NOMO-1 treated with DMSO at 0.1 percent for 48 hours (cell line): ENCODE results near the gene KRT82.

Source experiments
- DNase-seq: peaks from one replicate; lab custom pipeline; 2025; ENCODE audit not compliant: unreplicated experiment; lab: John Stamatoyannopoulos, UW

Gene KRT82

DNA sequence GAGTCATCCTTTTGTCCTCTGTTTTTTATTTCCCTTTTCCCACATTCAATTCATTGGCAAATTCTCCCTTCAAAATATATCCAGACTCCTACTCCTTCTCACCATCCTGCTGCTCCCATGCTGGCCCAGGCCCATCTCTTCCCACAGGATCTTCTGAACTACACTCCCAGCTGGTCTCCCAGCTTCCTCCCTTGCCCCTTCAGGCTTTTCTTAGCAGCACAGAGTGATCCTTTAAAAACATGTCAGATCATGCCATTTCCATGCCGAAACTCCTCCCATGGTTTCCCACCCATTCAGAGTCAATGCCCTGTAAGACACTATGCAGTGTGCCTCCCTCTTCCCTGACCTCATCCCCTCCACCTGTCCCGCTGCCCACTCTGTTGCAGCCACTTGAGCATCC lies 18.3 kb downstream of the KRT82 start:
- DNase-seq = no peak

DNA sequence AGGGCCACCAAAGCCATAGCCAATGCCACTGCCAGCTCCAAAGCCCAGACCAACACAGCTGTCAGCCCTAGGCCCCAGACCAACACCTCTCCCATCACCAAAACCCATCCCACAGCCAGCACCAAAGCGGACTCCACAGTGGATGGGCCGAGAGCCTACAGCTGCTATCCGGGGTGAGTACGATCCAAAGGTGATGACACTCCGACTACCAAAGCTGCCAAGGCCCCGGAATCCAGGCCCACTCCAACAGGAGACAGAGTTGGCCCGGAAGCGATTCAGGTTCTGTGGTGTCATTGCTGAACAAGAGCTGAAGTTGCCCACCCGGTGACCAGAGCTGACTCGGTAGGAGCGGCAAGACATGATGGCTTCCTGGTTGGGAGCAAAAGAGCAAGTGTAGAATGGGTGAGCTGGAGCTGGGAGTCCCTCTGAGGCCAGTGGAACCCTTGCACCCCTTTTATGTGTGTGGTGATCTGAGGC lies 20.9 kb downstream of the KRT82 start, which contains the start of gene KRT84:
Gene KRT84, minus strand, starts transcription at position 427 of the 477 bp plus-strand sequence. Its CDS starts 67 bp downstream, at position 360.
- no peak for DNase-seq

GRCh38 chr12:52383331-52383730 lies 22.8 kb downstream of the KRT82 start:
- no peak for DNase-seq

DNA sequence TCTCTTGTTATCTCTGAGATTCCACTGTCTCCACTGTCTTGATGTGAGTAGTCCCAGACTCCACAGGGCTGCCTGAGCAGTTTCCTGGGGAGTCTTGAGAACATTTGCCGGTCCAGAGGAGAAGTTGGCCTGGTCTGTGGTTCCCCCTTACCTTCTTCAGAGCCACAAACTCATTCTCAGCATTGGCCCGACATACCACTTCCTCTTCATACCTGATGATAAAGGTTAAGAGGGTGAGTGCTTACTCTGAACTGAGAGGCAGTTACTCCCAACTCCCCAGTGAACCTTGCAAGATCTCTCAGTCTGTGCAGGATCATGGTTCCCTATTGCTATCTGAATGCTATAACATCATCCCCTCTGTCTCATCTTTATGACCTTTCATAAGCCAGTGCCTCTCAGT lies 23.3 kb downstream of the KRT82 start:
- no peak for DNase-seq

DNA sequence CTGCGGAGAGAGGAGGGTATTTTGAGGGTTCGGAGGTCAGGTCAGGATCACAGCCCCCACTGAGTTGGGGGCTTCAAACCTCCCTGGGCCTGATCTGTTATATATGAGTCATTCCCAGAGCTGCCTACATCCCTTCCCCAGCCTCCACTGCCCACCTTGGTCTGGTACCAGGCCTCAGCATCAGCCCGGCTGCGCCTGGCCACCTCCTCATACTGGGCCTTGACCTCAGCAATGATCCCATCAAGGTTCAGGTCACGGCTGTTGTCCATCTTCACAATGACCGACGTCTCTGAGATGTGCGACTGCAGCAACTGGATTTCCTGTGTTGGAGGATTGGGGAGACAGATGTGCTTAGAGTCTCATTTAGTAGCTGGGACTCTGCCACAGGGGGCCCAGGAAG lies 24.9 kb downstream of the KRT82 start:
- DNase-seq = no peak

DNA sequence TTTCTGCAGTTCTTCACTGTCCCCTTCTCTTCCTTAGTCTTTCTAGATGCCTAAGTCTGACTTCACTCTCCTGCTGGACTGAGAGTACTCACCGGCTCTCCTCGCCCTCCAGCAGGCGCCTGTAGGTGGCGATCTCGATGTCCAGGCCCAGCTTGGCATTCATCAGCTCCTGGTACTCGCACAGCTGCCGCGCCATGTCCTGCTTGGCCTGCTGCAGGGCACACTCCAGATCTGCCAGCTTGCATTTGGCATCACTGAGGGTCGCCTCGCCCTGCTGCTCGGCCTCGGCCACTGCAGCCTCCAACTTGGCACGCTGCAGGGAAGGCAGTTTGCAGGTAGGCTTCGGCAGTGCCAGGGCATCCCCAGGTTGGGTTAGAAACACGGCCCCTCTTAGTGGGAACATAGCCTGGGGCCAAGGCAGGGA lies 25.9 kb downstream of the KRT82 start:
- DNase-seq = no peak

DNA sequence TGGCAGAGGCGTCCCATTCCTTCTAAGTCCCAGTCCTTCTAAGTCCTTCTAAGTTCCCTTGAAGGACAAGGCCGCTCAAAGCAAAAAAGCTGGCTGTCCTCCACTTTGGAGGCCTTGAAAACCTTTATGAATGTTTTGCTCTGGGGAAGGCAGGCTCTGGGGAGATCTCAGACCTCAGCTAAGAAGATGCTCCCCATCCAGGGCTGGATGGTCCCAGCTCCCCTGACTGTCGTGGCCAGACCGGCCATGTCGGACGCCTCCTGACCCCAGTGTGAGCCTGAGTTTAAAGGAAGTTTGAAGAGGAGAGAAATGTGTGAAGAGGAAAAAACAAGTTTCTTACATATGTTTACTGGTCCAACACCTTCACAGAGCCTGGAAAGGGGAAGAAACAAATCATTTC lies 26.6 kb downstream of the KRT82 start:
- DNase-seq = no peak

DNA sequence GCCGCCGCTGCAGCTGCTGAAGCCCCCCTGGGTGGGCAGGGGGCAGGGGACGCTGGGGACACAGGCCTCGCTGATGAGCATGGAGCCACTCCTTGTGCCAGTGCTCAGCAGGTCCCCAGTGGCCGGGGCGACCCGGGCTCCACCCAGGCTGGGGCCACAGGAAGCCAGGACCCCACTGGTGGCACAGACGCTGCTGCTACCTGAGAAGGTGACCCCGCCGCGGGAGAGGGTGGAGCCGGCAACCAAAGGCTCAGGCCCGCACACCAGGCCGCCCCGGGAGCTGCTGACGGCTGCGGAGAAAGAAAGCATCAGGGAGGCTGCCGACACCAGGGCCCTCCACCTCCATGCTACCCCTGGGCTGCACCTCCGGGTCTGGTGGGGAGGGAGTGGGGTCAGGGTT lies 28.0 kb downstream of the KRT82 start:
- DNase-seq = no peak

- no peak for DNase-seq
Measured at GRCh38 chr12:52377266-52377665, 28.9 kb downstream of the KRT82 start.

DNA sequence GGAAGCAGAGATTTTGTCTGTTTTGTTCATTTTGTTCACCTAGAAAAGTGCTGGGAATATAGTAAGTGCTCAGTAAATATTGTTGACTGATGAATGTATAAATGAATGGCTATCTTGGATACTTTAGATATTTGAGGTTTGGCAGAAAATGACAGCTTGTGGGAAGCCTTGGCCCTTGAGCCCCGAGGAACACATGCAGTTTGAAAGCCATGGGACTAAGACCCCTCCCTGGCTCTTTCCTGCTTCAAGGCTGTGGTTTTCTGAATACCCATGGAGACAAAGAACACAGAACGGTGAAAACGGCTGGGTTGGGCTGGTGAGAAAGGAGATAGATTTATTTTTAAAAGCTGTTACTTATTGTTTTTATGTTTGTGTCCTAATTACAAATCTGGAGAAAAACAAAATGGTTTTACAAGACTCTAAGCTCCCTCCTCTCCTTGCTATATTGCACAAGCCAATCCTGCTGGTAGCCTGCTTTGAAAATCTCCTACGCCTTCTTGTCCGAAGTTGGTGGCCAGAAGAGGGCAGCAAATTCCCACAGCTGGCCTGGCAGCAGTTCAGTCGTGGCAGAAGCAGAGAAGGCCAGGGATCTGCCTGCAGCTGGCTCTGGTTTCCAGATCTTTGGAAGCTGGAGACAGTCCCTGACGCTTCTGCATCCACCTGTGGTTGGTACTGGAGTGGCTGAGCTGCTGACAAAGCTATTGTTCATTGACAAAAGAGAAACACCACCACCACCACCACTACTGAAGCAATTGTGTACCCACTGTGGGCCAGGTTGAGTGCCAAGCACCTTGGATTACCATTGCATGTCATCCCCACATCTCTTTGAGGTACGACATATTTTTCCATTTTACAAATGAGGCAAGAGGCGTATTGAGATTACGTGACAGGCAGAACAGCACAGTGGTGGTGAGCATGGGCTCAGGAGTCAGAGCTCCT lies 33.6 kb downstream of the KRT82 start:
- peak; percentile 68 for DNase-seq

DNA sequence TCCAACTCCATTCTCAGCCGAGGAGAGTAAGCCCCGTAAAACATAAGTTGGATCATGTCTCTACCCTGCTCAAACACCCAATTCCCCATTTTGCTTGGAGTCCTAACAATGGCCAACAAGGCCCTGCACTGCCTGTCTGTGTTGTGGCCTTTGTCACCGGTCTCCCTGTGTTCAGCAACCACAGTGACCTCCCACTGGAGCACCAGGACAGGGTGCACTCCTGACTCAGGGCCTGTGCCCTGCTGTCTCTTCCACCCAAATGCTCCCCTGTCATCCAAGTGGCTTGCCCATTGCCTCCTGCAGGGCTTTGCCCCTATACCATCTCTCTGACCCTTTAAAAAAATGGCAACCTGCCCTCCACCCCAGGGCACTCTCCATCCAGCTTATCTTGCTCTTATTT lies 34.4 kb downstream of the KRT82 start:
- no peak for DNase-seq

GRCh38 chr12:52370926-52371608 lies 35.1 kb downstream of the KRT82 start:
- no peak for DNase-seq

GRCh38 chr12:52369809-52370208 lies 36.3 kb downstream of the KRT82 start:
- DNase-seq = no peak

DNA sequence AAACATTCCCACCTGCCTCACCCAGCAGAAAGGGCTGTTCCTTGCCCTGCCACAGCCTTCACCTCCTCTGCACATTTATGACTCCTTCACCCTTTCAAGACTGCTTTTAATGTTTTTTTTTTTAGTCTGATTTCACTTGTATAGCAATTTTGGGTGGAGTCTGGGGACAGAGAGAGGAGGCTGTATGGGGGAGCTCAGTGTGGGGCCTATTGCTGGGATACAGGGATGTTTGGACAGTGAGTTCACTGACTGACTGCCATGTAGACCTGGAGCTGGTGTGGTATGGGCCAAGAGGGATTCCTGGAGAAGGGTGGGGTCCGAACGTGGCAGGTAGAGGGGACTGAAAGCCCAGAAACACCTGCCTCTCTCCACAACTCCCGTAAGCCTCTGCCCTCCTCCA lies 36.9 kb downstream of the KRT82 start:
- DNase-seq = no peak

DNA sequence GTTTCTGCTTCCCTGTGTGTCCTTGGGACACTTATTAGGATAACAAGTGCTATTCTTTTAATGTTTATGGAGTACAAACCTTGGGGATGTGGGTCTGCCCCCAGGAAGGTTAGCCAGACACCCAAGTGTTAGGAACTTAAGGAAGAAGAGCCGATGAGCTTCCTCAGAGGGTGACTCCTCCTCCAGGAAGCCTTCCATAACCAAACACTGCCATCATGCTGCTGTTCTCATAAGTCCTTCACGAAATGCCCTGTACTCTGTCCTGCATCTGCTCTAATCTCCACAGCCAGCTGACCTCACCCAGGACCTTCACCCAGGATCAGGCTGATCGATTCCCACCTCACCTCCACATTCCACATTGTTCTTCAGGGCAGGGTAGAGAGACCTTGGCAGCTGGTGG lies 37.6 kb downstream of the KRT82 start:
- DNase-seq = no peak

GRCh38 chr12:52367876-52368275 lies 38.3 kb downstream of the KRT82 start:
- no peak for DNase-seq

DNA sequence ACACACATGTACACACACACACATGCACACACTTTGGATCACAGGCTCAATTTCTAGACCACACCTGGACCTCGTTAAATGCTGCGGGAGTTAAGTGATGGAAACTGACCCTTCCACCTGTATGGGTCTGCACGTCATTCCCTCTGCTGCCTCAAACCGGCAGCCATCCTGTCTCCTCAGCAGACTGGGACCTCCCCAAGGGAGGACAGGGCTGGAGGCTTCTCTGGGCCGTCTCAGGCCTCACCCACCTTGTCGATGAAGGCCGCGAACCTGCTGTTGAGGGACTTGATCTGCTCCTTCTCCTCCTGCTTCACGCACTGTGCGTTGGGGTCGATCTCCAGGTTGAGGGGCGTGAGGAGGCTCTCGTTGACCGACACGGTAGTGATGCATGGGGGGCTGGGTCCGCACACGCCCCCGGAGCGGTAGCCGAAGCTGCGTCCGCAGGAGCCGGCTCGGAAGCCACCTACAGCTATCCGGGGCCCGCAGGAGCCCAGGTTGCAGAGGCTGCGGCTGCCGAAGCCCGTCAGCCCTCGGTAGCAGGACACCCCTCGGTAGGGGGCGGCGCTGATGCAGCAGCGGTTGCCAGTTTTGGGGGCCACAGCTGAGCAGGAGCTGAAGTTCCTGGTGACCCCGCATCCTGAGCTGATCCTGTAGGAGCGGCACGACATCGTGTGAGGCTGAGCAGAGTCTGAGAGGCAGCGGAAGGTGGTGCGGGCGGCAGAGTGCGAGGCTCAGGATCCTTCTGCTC lies 39.2 kb downstream of the KRT82 start, which contains the start of gene KRT85:
Gene KRT85, minus strand, starts transcription at position 744 of the 748 bp plus-strand sequence. Its CDS starts 76 bp downstream, at position 668.
- DNase-seq = no peak

DNA sequence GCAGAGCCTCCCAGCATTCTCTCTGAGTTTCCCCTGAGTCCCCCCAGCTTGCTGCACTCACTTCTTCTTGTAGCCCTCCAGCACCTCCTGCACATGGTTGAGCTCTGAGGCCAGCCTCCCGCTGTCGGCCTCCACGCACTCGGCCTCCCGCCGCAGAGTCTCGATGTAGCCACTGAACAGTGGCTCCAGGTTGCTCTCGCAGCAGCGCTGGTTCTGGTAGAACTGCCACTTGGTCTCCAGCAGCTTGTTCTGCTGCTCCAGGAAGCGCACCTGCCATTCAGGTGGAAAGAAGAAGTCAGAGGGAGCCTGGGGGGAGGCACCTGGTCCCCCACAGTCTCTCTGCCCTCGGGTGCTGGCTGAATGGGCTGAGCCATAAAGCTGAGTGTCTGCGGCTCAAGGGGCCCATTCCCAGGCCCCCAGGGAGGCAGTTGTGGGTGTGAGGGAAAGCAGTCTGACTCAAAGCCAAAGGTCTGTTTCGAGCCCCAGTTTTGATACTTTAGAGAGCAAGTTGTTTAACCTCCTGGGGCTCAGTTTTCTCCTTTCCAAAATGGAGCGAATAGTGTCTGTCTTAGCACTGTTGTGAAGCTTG lies 41.1 kb downstream of the KRT82 start:
- DNase-seq = no peak

GRCh38 chr12:52364061-52364460 lies 42.1 kb downstream of the KRT82 start:
- DNase-seq = no peak

DNA sequence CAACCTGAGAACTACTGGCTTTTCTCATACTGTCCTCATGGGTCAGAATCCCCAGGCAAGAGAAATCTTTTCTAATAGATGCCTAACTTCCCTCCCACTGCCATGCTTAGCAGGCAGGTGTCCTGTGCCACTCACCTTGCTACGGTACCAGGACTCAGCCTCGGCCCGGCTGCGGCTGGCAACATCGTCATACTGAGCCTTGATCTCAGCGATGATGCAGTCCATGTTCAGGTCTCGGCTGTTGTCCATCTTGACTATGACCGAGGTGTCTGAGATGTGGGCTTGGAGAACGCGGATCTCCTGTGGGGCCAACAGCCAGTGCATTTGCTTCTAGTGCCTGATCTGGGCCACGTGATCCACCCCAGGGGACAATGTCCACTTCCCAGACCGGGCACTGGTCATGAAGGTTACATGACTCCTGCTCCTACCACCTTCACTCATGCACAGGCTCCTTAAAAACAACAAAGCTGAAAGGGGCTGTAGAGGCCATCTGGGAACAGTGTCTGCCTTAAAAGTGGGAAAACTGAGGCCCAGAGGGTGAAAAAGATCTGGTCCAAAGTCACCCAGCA lies 42.9 kb downstream of the KRT82 start:
- DNase-seq = no peak
